ENCODE measurements around the gene OLIG2.

OLIG2 gene

DNA sequence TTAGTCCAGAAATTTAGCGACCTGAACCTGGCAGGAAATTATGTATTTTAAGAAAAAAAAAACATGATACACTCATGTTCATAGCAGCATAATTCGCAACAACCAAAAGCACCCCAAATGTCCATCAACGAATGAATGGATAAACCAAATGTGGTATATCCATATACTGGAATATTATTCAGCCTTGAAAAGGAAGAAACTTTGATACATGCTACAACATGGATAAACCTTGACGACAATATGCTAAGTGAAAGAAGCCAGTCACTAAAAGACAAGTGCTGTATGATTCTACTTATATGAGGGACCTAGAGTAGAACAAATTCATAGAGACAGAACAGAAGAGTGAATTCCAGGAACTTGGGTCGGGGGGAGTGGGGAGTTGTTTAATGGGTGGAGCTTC lies 43.5 kb downstream of the OLIG2 start:
- DNase-seq: no peak

DNA sequence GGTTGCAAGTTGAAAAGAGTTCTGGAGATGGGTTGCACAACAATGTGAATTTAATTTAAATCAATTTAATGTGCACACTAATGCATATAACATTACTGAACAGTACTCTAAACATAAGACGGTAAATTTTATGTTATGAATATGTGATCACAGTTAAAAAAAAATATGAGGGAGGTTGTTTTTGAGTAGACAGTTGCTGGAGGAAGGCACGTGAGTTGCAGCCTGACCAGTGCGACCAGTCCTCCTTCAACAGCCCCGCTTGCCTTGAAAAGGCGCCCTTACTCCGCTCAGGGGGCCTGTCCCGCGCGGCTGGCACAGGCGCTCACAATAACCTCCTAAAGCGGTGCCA lies 43.9 kb downstream of the OLIG2 start:
- DNase-seq: no peak

DNA sequence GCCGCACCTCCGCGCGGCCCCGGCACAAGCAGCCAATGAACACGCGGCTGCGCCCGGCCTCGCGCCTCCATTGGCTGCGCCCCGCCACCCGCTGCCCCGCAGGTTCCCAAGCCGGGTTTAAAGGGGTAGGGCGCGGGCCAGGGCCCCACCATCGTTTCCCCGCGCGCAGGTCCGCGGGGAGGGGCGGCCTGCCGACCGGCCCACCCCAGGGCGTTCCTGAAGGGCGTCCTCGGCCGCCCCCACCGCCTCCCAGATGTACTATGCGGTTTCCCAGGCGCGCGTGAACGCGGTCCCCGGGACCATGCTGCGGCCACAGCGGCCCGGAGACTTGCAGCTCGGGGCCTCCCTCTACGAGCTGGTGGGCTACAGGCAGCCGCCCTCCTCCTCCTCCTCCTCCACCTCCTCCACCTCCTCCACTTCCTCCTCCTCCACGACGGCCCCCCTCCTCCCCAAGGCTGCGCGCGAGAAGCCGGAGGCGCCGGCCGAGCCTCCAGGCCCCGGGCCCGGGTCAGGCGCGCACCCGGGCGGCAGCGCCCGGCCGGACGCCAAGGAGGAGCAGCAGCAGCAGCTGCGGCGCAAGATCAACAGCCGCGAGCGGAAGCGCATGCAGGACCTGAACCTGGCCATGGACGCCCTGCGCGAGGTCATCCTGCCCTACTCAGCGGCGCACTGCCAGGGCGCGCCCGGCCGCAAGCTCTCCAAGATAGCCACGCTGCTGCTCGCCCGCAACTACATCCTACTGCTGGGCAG lies 44.4 kb downstream of the OLIG2 start, which contains the start of gene OLIG1:
Gene OLIG1, plus strand, starts transcription at position 148 of the 750 bp plus-strand sequence. Its CDS starts 106 bp downstream, at position 254.
- DNase-seq: peak in 3 of 6 experiments; percentile 7 to 13 (median 10)

DNA sequence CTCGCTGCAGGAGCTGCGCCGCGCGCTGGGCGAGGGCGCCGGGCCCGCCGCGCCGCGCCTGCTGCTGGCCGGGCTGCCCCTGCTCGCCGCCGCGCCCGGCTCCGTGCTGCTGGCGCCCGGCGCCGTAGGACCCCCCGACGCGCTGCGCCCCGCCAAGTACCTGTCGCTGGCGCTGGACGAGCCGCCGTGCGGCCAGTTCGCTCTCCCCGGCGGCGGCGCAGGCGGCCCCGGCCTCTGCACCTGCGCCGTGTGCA lies 44.9 kb downstream of the OLIG2 start:
- no peak for DNase-seq

DNA sequence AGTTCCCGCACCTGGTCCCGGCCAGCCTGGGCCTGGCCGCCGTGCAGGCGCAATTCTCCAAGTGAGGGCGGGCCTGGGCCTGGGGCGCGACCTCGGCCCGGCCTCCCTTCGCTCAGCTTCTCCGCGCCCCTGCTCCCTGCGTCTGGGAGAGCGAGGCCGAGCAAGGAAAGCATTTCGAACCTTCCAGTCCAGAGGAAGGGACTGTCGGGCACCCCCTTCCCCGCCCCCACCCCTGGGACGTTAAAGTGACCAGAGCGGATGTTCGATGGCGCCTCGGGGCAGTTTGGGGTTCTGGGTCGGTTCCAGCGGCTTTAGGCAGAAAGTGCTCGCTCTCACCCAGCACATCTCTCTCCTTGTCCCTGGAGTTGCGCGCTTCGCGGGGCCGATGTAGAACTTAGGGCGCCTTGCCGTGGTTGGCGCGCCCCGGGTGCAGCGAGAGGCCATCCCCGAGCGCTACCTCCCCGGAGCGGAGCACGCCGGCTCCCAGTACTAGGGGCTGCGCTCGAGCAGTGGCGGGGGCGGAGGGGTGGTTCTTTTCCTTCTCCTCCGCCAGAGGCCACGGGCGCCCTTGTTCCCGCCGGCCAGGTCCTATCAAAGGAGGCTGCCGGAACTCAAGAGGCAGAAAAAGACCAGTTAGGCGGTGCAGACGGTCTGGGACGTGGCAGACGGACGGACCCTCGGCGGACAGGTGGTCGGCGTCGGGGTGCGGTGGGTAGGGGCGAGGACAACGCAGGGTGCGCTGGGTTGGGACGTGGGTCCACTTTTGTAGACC lies 45.4 kb downstream of the OLIG2 start:
- DNase-seq: peak in 1 of 6 experiments; percentile 23

DNA sequence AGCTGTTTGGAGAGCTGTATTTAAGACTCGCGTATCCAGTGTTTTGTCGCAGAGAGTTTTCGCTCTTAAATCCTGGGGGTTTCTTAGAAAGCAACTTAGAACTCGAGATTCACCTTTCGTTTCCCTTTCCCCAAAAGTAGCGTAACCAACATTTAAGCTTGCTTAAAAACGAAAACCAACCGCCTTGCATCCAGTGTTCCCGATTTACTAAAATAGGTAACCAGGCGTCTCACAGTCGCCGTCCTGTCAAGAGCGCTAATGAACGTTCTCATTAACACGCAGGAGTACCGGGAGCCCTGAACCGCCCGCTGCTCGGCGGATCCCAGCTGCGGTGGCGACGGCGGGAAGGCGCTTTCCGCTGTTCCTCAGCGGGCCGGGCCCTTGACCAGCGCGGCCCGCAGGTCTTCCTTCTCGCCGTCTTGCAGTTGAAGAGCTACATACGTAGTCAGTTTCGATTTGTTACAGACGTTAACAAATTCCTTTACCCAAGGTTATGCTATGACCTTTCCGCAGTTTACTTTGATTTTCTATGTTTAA lies 46.1 kb downstream of the OLIG2 start:
- no peak for DNase-seq

DNA sequence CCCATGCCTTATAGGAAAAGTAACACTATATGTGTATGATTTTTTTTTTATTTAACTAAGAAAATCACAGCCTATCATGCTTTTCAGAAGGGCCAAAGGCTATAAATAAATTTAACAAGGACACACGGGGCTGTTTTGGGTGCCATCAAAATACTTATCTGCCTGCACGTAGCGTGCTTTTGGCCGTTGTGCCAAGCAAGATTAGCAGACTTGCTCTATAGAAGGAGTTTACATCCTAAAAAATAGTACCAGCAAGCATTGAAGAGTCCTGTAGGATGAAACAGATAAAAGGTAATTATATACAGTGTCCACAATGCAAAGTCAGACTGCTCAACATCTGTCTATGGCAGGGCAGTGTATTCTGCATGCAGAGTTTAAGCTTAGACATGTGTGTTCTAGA lies 47.9 kb downstream of the OLIG2 start:
- DNase-seq: no peak

DNA sequence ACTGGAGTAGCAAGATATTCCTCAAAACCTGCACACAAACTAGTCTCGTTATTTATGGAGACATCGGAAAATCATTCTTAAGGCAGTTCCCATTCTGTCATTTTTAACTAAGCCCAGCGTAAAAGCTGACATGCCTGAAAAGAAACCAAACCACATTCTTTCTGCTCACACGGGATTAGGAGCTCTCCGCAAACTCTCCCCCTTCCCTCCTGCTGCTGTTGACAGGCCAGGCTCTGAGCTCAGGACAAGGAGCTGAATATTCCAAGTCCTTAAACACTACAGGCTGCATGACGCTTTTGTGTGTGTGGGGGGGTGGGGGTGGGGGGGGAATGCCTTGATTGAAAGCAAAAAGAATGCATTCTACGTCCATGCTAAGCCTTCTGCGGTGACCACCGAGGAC lies 49.4 kb downstream of the OLIG2 start:
- DNase-seq: no peak

DNA sequence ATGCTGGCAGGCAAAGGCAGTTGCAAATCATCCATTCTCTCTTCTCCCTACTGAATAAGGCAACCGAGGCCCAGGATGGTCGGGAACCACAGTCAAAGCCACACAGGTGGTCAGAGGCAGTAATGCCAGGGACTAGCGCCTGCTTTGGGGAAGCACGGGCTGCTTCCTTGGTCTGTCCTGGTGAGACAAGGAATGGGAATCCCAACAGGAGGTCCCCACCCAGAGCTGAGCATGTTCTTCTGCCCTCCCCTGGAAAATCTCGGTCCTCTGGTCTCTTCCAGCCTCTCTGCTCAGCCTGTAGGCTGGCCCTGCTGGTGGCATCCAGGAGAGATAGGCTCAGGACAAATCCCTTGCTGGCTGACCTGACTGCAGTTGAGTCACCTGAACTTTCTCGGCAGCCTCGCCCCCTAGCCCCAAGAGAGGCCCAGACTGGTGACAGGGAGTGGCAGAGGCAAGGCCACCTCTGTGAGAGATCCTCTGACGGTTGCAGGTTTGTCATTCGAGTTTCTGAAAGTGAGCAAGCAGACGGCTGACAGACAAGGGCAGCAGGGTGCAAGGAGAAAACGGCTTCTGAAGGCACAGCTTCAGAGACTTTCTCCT lies 50.0 kb downstream of the OLIG2 start:
- no peak for DNase-seq

DNA sequence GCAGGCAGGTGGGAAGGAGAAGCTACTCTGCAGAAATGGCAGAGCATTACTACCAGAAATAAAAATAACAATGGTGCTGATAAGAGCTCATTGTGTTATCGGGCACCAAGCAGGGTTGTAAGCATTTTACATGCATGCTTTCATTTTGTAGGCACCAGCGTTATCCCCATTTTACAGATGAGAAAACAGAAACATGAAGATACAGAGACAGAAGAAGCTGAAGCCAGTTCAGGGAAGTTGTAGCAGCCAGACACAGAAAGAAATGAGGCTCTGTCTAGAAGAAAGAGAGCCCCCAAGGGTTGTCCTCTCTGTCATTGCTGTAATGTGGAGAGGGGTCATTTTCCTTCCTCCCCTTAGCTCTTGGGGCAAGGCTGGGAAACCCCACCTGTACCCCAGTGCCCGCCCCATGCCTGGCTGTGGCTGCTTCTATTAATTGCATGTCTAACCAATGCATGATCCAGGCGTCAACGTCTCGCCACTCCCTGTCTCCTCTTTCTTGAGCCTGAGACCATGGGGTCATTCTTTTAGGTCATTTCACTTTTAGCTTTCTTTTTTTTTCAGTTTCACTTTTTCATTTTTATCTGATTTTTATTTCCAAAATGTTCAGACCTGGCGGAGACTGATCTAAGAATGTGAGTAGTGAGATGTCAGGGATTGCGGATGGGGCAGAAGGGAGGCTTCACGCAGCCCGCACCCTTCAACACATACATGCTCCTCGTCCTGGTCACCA lies 51.0 kb downstream of the OLIG2 start:
- no peak for DNase-seq

Measured in stimulated activated naive CD4-positive, alpha-beta T cell (primary cell).